ENCODE results near the gene SERPINH1. TPM values are rescaled to one million over a fixed set of nuclear protein-coding genes. Genes with fewer than 3 reads are reported as not detected.

The SERPINH1 gene
- total RNA-seq (955 and 1,181 TPM in 2 replicates), polyA plus RNA-seq (441 and 444 TPM in 2 replicates)

- H3K36me3 ChIP-seq = peaks cover 11% of the 10 kb centered on the region
- H3K9me3 ChIP-seq (ENCODE audit: low read depth) = no peaks in the 10 kb centered on the region
- H3K4me1 ChIP-seq (ENCODE audit: low read depth) = peaks cover 48% of the 10 kb centered on the region
- no peaks in the 10 kb centered on the region for H3K27me3 ChIP-seq
- TF ChIP-seq CTCF (IDR thresholded peaks at IDR 0.05; ENCODE audit: low read depth, low read length) = no peak
- H3K4me3 ChIP-seq = peak within 1 kb of the TSS; percentile 64
- peak within 1 kb of the TSS; percentile 95 for H3K27ac ChIP-seq
- peak; percentile 91 to 94 for DNase-seq (ENCODE audit: low read depth in 1 of 2, low spot score in 1 of 2)
Measured at GRCh38 chr11:75562048-75562835, at the start of gene SERPINH1. Gene SERPINH1 (plus strand): TSS chr11:75562253. CDS start chr11:75566350, 4,097 bp downstream.

- no peaks in the 10 kb centered on the region for H3K36me3 ChIP-seq
- H3K4me3 ChIP-seq = no peak overlapping the region
- no peaks in the 10 kb centered on the region for H3K9me3 ChIP-seq (ENCODE audit: low read depth)
- TF ChIP-seq CTCF (IDR thresholded peaks at IDR 0.05; ENCODE audit: low read depth, low read length) = no peak
- no peaks in the 10 kb centered on the region for H3K27me3 ChIP-seq
- no peak overlapping the region for H3K27ac ChIP-seq
- peak in 1 of 2 donors; percentile 48 for DNase-seq (ENCODE audit: low read depth in 1 of 2, low spot score in 1 of 2)
- H3K4me1 ChIP-seq (ENCODE audit: low read depth) = no peaks in the 10 kb centered on the region
Measured at GRCh38 chr11:75513250-75513649, 48.8 kb upstream of the SERPINH1 start.

- H3K27me3 ChIP-seq = no peaks in the 10 kb centered on the region
- no peaks in the 10 kb centered on the region for H3K4me1 ChIP-seq (ENCODE audit: low read depth)
- no peak overlapping the region for H3K4me3 ChIP-seq
- H3K36me3 ChIP-seq = no peaks in the 10 kb centered on the region
- no peak for TF ChIP-seq CTCF (IDR thresholded peaks at IDR 0.05; ENCODE audit: low read depth, low read length)
- no peak for DNase-seq (ENCODE audit: low read depth in 1 of 2, low spot score in 1 of 2)
- no peaks in the 10 kb centered on the region for H3K9me3 ChIP-seq (ENCODE audit: low read depth)
- no peak overlapping the region for H3K27ac ChIP-seq
Measured at GRCh38 chr11:75514596-75514995, 47.5 kb upstream of the SERPINH1 start.

DNA sequence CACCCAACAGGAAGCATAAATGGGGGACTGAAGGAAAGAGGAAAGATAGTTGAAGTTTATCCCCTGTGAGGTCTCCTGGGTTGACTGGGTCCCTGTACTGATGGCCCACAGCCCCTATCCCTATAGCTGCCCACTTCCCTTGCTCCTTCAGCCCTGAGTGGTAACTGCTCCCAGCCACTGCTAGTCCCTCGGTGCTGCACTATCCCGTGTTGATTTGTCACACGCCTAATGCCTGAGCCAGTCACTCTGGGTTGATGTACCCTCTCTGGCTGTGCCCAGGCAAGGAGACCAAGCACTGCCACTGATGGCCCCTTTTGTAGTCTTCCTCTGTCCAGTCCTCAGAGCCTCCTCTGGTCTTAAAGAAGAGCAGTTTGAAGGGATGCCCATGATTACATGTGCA, 45.9 kb upstream of the SERPINH1 start:
- Histone ChIP-seq H3K4me1 (ENCODE audit: low read depth) (no peaks in the 10 kb centered on the region), H3K9me3 (ENCODE audit: low read depth) (no peaks in the 10 kb centered on the region), H3K4me3 (no peak overlapping the region), H3K27me3 (no peaks in the 10 kb centered on the region), H3K36me3 (no peaks in the 10 kb centered on the region), H3K27ac (no peak overlapping the region)
- TF ChIP-seq CTCF (IDR thresholded peaks at IDR 0.05; ENCODE audit: low read depth, low read length) = no peak
- no peak for DNase-seq (ENCODE audit: low read depth in 1 of 2, low spot score in 1 of 2)

DNA sequence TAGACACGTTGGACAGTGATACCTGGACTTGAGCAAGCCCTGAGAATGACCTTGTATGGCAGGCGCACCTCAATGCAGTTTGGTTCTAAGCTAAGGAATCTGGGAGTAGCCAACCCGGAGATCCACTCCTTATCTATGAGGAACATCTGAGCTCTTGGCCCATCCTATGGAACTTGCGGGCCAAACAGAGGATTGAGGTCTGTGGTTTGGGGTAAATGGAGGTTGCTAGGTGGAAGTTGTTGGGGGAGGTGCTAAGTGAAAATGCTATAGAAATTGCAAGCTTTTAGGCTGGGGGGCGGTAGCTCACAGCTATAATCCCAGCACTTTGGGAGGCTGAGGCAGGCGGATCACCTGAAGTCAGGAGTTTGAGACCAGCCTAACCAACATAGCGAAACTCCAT, 45.2 kb upstream of the SERPINH1 start:
- no peak for DNase-seq (ENCODE audit: low read depth in 1 of 2, low spot score in 1 of 2)
- no peaks in the 10 kb centered on the region for H3K27me3 ChIP-seq
- H3K9me3 ChIP-seq (ENCODE audit: low read depth) = no peaks in the 10 kb centered on the region
- no peaks in the 10 kb centered on the region for H3K4me1 ChIP-seq (ENCODE audit: low read depth)
- H3K27ac ChIP-seq = no peak overlapping the region
- no peak overlapping the region for H3K4me3 ChIP-seq
- no peak for TF ChIP-seq CTCF (IDR thresholded peaks at IDR 0.05; ENCODE audit: low read depth, low read length)
- no peaks in the 10 kb centered on the region for H3K36me3 ChIP-seq
